Breast epithelium (tissue), 4 donors: Measurements from ENCODE around the gene CBFA2T2. TPM values are rescaled to one million over a fixed set of nuclear protein-coding genes. Genes with fewer than 3 reads are reported as not detected.

Experiments used
- DNase-seq, 2 donors: peaks; one replicate each; pipeline ENCODE4 v3.0.0-alpha.2; 2019; ENCODE audit warnings: low spot score in 2 of 2
- H3K27ac ChIP-seq, 2 donors: fragments of 200-600 bp; sonication (generic) in 1 of 2; one replicate each; pipeline ENCODE4 v1.5.1; 2016 to 2019; ENCODE audit warnings: mild to moderate bottlenecking in 1 of 2
- H3K27me3 ChIP-seq, 2 donors: fragments of 200-600 bp; sonication (generic) in 1 of 2; one replicate each; pipeline versions ENCODE4 v1.5.1 to v1.6.0; 2017 to 2019; ENCODE audit warnings: control low read depth in 1 of 2, mild to moderate bottlenecking in 1 of 2
- H3K36me3 ChIP-seq: fragments of 200-600 bp; one replicate; pipeline ENCODE4 v1.5.1; 2019
- H3K4me1 ChIP-seq, 2 donors: fragments of 200-600 bp; sonication (generic); one replicate each; pipeline ENCODE4 v1.5.1; 2016 to 2019; ENCODE audit warnings: control low read depth in 1 of 2
- H3K4me3 ChIP-seq, 3 donors: fragments of 200-600 bp; sonication (generic); 1 replicate in 2 of 3; 2 replicates in 1 of 3; pipeline ENCODE4 v1.5.1; 2016 to 2019; ENCODE audit warnings: mild to moderate bottlenecking in 3 of 3, moderate library complexity in 2 of 3
- H3K9me3 ChIP-seq, 2 donors: fragments of 200-600 bp; sonication (generic) in 1 of 2; one replicate each; pipeline ENCODE4 v1.5.1; 2016 to 2019; ENCODE audit warnings: control low read depth in 1 of 2
- POLR2A ChIP-seq: fragments of 450-650 bp; IDR thresholded peaks from one replicate; pipeline ENCODE4 v1.6.1; 2016; ENCODE audit warnings: antibody characterized with exemption, mild to moderate bottlenecking, moderate library complexity
- POLR2AphosphoS5 ChIP-seq, 3 donors: sonication (generic); formaldehyde crosslinking; IDR thresholded peaks; one replicate each; pipeline ENCODE4 v1.6.1; 2017; ENCODE audit warnings: antibody characterized with exemption in 3 of 3
- intact Hi-C: fragments of 100-400 bp; cut with DNase I; formaldehyde crosslinking; loops from one replicate; pipeline ENCODE4 v1.15.1; 2023; ENCODE audit warnings: low total_unique reads
- total RNA-seq, 3 donors: library from RNA; depleted of rRNA; stranded (reverse); fragments of >200 nt; gene quantifications; one replicate each; pipeline ENCODE4 v1.1.0, GENCODE V29; 2016
- TF ChIP-seq, protein P1 (sequence below), 3 donors: fragments of 450-650 bp; IDR thresholded peaks; one replicate each; pipeline ENCODE4 v1.5.1; 2016 to 2017; ENCODE audit warnings: antibody characterized with exemption in 3 of 3, mild to moderate bottlenecking in 3 of 3, moderate library complexity in 3 of 3

Gene CBFA2T2
- total RNA-seq, 3 donors from 2014 or later, result 10.9 to 20.9 (median 17.0) TPM

- no peaks in the 10 kb centered on the region for H3K9me3 ChIP-seq
- no peak overlapping the region for H3K4me3 ChIP-seq
- DNase-seq, result no peak
- no peaks in the 10 kb centered on the region for H3K27me3 ChIP-seq
- H3K27ac ChIP-seq, result no peak overlapping the region
- TF ChIP-seq, protein P1, sequence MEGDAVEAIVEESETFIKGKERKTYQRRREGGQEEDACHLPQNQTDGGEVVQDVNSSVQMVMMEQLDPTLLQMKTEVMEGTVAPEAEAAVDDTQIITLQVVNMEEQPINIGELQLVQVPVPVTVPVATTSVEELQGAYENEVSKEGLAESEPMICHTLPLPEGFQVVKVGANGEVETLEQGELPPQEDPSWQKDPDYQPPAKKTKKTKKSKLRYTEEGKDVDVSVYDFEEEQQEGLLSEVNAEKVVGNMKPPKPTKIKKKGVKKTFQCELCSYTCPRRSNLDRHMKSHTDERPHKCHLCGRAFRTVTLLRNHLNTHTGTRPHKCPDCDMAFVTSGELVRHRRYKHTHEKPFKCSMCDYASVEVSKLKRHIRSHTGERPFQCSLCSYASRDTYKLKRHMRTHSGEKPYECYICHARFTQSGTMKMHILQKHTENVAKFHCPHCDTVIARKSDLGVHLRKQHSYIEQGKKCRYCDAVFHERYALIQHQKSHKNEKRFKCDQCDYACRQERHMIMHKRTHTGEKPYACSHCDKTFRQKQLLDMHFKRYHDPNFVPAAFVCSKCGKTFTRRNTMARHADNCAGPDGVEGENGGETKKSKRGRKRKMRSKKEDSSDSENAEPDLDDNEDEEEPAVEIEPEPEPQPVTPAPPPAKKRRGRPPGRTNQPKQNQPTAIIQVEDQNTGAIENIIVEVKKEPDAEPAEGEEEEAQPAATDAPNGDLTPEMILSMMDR (IDR thresholded peaks at IDR 0.05), result no peak
- TF ChIP-seq POLR2AphosphoS5 (IDR thresholded peaks at IDR 0.05), result no peak
- no peaks in the 10 kb centered on the region for H3K36me3 ChIP-seq
- intact Hi-C loops, result no loop called here
- H3K4me1 ChIP-seq, result no peaks in the 10 kb centered on the region
Observed at GRCh38 chr20:33602826-33603590, 113.1 kb downstream of the CBFA2T2 start.

DNA sequence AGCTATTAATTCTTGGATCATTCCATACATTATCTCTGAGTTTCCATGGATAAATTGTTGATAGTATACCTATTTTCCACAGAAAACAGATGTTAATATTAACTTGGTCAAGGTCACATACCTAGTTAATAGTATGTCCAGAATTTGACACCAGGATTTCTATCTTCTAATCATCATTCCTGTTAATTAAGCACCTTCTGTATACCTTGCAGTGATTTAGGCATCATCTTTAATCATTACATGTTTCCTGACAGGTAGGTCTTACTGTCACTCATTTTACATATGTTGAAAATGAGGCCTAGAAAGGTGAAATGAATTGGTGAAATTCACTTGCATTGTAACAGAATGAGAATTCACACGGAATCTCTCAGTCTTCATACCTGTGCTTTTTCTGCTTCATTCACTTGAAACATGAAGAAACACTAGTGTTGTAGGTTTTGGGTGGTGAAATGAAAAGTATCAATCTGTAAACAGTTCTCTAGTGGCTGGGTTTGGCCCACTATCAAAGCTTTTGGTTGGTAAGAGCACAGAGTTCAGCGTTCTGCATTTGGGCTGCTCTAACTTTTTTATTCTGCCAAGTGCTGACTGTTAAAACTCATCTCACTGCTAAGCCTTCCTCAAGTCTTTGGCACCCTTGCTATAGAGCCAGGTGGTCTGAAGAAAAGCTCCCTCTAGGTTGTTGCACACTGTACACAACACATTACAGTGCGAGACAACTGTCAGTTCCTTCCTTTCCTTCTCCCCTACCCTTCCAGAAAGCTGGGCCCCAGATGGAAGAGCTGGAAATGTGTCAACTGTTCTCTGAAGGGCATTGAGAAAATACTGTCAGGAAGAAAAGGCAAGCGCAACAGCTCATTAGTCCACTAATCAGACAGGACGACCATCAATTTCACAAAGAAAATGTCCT, 114.4 kb downstream of the CBFA2T2 start:
- intact Hi-C loops, result no loop called here
- H3K4me1 ChIP-seq, result no peaks in the 10 kb centered on the region
- no peaks in the 10 kb centered on the region for H3K27me3 ChIP-seq
- H3K4me3 ChIP-seq, result no peak overlapping the region
- H3K9me3 ChIP-seq, result no peaks in the 10 kb centered on the region
- DNase-seq, result no peak
- no peak overlapping the region for H3K27ac ChIP-seq
- no peak for TF ChIP-seq POLR2AphosphoS5 (IDR thresholded peaks at IDR 0.05)
- TF ChIP-seq POLR2A, result no peak
- TF ChIP-seq, protein P1 (IDR thresholded peaks at IDR 0.05), result no peak
- no peaks in the 10 kb centered on the region for H3K36me3 ChIP-seq

DNA sequence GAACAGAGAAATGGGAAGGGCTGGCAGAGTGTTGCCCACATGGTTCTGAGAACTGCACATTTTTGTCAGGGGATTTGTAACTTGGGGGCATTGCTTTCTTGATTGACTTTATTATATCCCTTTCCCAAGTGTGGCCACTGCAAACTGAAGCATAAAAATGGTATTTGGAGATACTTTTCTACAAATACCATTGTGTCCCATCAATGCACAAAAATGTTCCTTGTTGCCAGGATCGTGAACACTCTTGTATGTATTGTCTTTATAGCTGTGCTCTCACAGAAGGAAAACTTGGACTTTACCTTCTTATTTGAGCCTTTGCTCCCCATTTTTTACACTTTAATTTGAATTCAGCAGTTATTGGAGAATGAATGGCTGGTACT, 115.1 kb downstream of the CBFA2T2 start:
- intact Hi-C loops, result no loop called here
- Histone ChIP-seq H3K27me3 (no peaks in the 10 kb centered on the region), H3K4me1 (no peaks in the 10 kb centered on the region), H3K27ac (no peak overlapping the region), H3K36me3 (no peaks in the 10 kb centered on the region), H3K4me3 (no peak overlapping the region), H3K9me3 (no peaks in the 10 kb centered on the region)
- no peak for DNase-seq
- TF ChIP-seq POLR2A (no peak), POLR2AphosphoS5 (IDR thresholded peaks at IDR 0.05) (no peak)
- TF ChIP-seq, protein P1 (IDR thresholded peaks at IDR 0.05), result no peak

DNA sequence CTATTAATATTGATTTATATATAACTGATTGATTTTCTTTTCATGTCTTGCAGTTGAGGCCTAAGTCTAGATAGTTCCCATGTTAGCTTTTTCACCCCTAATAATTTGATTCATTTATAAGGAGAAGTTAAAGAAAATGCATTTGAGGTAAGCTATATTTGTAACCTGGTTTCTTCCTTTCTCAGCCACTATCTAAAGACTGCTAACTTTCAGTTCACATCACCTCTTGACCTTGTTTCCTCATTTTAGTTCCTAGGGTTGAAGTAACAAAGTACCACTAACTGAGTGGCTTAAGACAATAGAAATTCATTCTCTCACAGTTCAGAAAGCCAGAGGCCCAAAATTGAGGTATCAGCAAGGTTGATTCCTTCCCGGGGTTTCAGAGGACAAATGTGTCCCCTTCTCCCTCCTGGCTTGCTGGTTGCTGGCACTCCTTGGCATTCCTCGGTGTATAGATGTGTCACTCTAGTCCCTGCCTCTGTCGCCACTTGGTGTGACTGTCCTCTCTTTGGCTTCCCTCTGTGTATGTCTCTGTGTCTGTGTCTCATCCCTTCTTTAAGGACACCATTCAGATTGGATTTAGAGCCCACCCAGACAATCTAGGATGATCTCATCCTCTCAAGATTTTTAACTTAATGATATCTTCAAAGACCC, 116.3 kb downstream of the CBFA2T2 start:
- no peak overlapping the region for H3K4me3 ChIP-seq
- no peaks in the 10 kb centered on the region for H3K9me3 ChIP-seq
- intact Hi-C loops, result no loop called here
- H3K27me3 ChIP-seq, result no peaks in the 10 kb centered on the region
- no peak for DNase-seq
- TF ChIP-seq, protein P1 (IDR thresholded peaks at IDR 0.05), result no peak
- no peak for TF ChIP-seq POLR2A
- no peak for TF ChIP-seq POLR2AphosphoS5 (IDR thresholded peaks at IDR 0.05)
- no peaks in the 10 kb centered on the region for H3K4me1 ChIP-seq
- peaks cover 4% of the 10 kb centered on the region for H3K36me3 ChIP-seq
- no peak overlapping the region for H3K27ac ChIP-seq
